HepG2 (cell line): ENCODE results near the gene FOXK2. TPM values are rescaled to one million over a fixed set of nuclear protein-coding genes. Genes with fewer than 3 reads are reported as not detected.

Source experiments
- BATF2 ChIP-seq: sonication (generic); formaldehyde crosslinking; IDR thresholded peaks from 2 replicates; pipeline ENCODE4 v1.8.0; 2022; ENCODE audit warnings: mild to moderate bottlenecking, missing genetic modification reagents, moderate library complexity
- CTCF ChIP-seq: sonication (generic); formaldehyde crosslinking; IDR thresholded peaks from 2 replicates; pipeline ENCODE4 v1.5.0; 2020; ENCODE audit warnings: mild to moderate bottlenecking, missing genetic modification reagents, moderate library complexity
- FOSL1 ChIP-seq: sonication (generic); formaldehyde crosslinking; IDR thresholded peaks from 2 replicates; pipeline ENCODE4 v1.9.0; 2021; ENCODE audit warnings: missing genetic modification reagents, borderline replicate concordance
- FOSL2 ChIP-seq: sonication (generic); formaldehyde crosslinking; IDR thresholded peaks from 2 replicates; pipeline ENCODE4 v1.4.0; 2020; ENCODE audit warnings: missing genetic modification reagents
- FOXO4 ChIP-seq: sonication (generic); formaldehyde crosslinking; conservative IDR thresholded peaks from 2 replicates; pipeline ENCODE4 v1.8.1; 2023; ENCODE audit warnings: missing genetic modification reagents
- HMGXB3 ChIP-seq: sonication (generic); formaldehyde crosslinking; IDR thresholded peaks from 2 replicates; pipeline ENCODE4 v1.4.0; 2020; ENCODE audit warnings: missing genetic modification reagents, borderline replicate concordance
- HNRNPL ChIP-seq: fragments of 200-400 bp; formaldehyde crosslinking; IDR thresholded peaks from 2 replicates; pipeline ENCODE4 v1.6.1; 2017; ENCODE audit warnings: mild to moderate bottlenecking, low read depth, low read length
- KAT2B ChIP-seq: fragments of 150-350 bp; IDR thresholded peaks from 2 replicates; pipeline ENCODE4 v1.6.1; 2014; ENCODE audit warnings: low read depth, low read length, borderline replicate concordance
- KAT8 ChIP-seq: IDR thresholded peaks from 2 replicates; pipeline ENCODE4 v1.6.1; 2016; ENCODE audit warnings: missing genetic modification reagents, missing compliant biosample characterization
- MXD4 ChIP-seq: IDR thresholded peaks from 2 replicates; pipeline ENCODE4 v1.6.1; 2016; ENCODE audit warnings: mild to moderate bottlenecking, missing biosample characterization, missing genetic modification reagents
- NFIB ChIP-seq: sonication (generic); formaldehyde crosslinking; IDR thresholded peaks from 2 replicates; pipeline ENCODE4 v1.9.0; 2021; ENCODE audit warnings: missing genetic modification reagents, mild to moderate bottlenecking, borderline replicate concordance
- NR2F6 ChIP-seq, 2 experiments: IDR thresholded peaks; 2 replicates each; pipeline ENCODE4 v1.6.1; 2016; ENCODE audit warnings: antibody characterized with exemption in 1 of 2, mild to moderate bottlenecking in 1 of 2
- PRMT3 ChIP-seq: sonication (generic); formaldehyde crosslinking; IDR thresholded peaks from 2 replicates; pipeline ENCODE4 v1.8.1; 2022; ENCODE audit warnings: low read depth, mild to moderate bottlenecking, moderate library complexity, missing genetic modification reagents, borderline replicate concordance
- SMC3 ChIP-seq: IDR thresholded peaks from 2 replicates; pipeline ENCODE4 v1.6.1; 2011; ENCODE audit warnings: low read length, improper control_type of control experiment
- TBL1XR1 ChIP-seq: fragments of 150-350 bp; IDR thresholded peaks from 2 replicates; pipeline ENCODE4 v1.6.1; 2014; ENCODE audit warnings: borderline replicate concordance, low read length; ENCODE audit not compliant: partially characterized antibody
- TCF7 ChIP-seq: sonication (generic); IDR thresholded peaks from 2 replicates; pipeline ENCODE4 v1.6.1; 2016; ENCODE audit warnings: antibody characterized with exemption, low read depth
- TP53 ChIP-seq: sonication (generic); formaldehyde crosslinking; conservative IDR thresholded peaks from 2 replicates; pipeline ENCODE4 v1.4.0; 2020; ENCODE audit warnings: missing genetic modification reagents
- ZNF260 ChIP-seq: sonication (generic); formaldehyde crosslinking; IDR thresholded peaks from 2 replicates; pipeline ENCODE4 v1.4.0; 2020; ENCODE audit warnings: missing genetic modification reagents, low read depth, mild to moderate bottlenecking, borderline replicate concordance
- ZNF275 ChIP-seq: sonication (generic); formaldehyde crosslinking; IDR thresholded peaks from 2 replicates; pipeline ENCODE4 v1.8.0; 2022; ENCODE audit warnings: missing genetic modification reagents, mild to moderate bottlenecking, inconsistent platforms, borderline replicate concordance
- ZNF629 ChIP-seq: sonication (generic); formaldehyde crosslinking; conservative IDR thresholded peaks from 2 replicates; pipeline ENCODE4 v1.5.0; 2020; ENCODE audit warnings: missing genetic modification reagents
- polyA plus RNA-seq, 8 experiments: library from polyadenylated mRNA; depleted of rRNA in 3 of 8; stranded (reverse) in 7 of 8; unstranded in 1 of 8; fragments of >200 nt; fragmentation: Illumina TruSeq in 4 of 8; extraction: Trizol in 4 of 8; gene quantifications; 2 replicates each; pipeline versions ENCODE4 v1.2.1 to v1.2.3, GENCODE V29; 2011 to 2016; ENCODE audit warnings: low read depth in 4 of 8, missing spikeins in 1 of 8, mixed read lengths in 1 of 8; ENCODE audit not compliant: insufficient read depth in 1 of 8
- total RNA-seq, 5 experiments: library from RNA; depleted of rRNA; stranded (reverse); fragments of >200 nt; fragmentation: Illumina TruSeq; extraction: Trizol; gene quantifications; 2 replicates each; pipeline ENCODE4 v1.2.3, GENCODE V29; 2016; ENCODE audit warnings: low read depth in 1 of 5

Gene FOXK2
- total and polyA plus RNA-seq, 2 of the 13 experiments (the other 11 are each of a cell fraction or from before 2014, with no cell fraction given), result 67.1 to 67.2 TPM

GRCh38 chr17:82490512-82491195 is 28.9 kb upstream of the FOXK2 start (continued):
- peak; percentile 44 for TF ChIP-seq CTCF (CRISPR knock-in tag)
- peak; percentile 75 for TF ChIP-seq HNRNPL
- no peak for TF ChIP-seq PRMT3 (CRISPR knock-in tag)
- no peak for TF ChIP-seq KAT8 (CRISPR knock-in tag)
- TF ChIP-seq FOSL2 (CRISPR knock-in tag), result no peak
- no peak for TF ChIP-seq TCF7
- no peak for TF ChIP-seq NR2F6 (IDR thresholded peaks at IDR 0.05)
- no peak for TF ChIP-seq NR2F6 (CRISPR knock-in tag; IDR thresholded peaks at IDR 0.05)
- TF ChIP-seq NFIB, result no peak
- TF ChIP-seq ZNF275 (CRISPR knock-in tag), result no peak
- no peak for TF ChIP-seq FOSL1 (CRISPR knock-in tag)
- TF ChIP-seq FOXO4 (CRISPR knock-in tag), result 0 out of 2 replicates have a peak, but pooled peaks have one; percentile 80
- no peak for TF ChIP-seq SMC3
- no peak for TF ChIP-seq HMGXB3
- TF ChIP-seq ZNF260 (CRISPR knock-in tag), result no peak
- no peak for TF ChIP-seq MXD4 (CRISPR knock-in tag)
- no peak for TF ChIP-seq TP53 (CRISPR knock-in tag)
- TF ChIP-seq ZNF629 (CRISPR knock-in tag), result no peak
- TF ChIP-seq BATF2 (CRISPR knock-in tag), result no peak
- TF ChIP-seq KAT2B, result no peak
- no peak for TF ChIP-seq TBL1XR1
